ENCODE measurements around the gene EVA1A.

Gene EVA1A, protein sequence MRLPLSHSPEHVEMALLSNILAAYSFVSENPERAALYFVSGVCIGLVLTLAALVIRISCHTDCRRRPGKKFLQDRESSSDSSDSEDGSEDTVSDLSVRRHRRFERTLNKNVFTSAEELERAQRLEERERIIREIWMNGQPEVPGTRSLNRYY

DNA sequence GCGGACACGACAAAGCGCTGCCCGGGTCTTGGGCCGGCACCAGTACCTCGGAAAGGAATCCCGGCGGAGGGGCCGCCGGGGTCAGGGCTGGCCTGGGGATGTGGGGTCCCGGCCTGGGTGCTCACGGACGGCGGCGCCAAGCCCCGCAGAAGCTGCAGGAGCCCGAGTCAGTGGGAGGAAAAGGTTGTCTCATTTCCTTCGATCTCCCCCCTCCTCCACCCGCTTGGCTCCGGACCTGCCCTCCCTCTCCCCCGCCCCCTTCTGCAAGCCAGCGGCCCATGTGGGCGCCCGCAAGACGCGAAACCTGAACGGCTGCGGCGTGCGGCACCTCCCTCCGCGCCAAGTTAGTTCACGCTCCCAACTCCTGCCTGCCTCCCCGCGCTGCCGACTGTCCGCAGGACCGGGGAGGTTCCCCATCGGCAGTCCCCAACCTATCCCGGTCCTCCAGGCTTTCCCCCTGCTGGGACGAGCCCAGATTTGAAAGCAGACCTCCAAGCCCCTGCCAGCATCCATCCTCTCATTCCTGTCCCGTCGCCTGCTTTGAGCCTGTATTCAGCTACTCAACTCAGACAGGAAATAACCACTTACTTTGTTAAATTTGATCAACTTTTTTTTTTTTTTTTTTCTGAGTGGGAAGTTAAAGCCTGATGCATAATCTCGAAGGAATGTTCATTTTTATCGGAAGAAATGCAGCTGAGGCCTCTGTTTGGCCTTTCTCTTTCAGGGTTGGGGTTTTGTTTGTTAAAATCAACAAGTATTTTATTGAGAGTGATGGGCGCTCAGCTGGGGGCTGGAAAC, at the start of gene EVA1A:
Gene EVA1A, minus strand, starts transcription at position 172 of the 798 bp plus-strand sequence. CDS start 42,799 bp downstream, outside the sequence.
- peak; percentile 85 for DNase-seq (ENCODE audit: low spot score)

DNA sequence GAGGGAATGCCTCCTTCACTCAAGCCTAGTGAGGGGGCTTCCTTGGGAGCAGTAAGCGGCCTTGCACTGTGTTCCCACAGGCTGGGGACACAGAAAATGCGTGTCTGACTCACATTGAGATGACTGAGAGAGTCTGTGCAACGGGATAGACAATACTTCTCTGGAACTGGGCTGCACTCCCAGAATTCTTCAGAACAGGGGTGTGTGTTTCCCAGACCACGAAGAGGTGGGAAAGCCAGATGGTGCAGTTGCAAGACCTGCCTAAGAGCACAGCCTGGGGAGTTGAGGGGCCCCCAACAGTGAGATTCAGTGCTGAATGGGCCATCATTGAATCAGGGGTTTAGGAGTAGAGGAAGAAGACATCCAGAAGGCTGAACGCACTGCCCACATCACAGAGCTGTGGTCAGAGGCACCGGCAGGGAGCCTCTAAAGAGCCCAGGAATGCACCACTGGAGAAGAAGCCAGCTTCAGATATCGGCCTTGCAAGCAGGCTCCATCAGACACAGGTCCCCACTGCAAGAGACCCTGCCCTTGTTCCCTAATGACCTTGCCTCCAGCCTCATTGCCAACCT, 49.3 kb upstream of the EVA1A start:
- peak; percentile 23 for DNase-seq (ENCODE audit: low spot score)

DNA sequence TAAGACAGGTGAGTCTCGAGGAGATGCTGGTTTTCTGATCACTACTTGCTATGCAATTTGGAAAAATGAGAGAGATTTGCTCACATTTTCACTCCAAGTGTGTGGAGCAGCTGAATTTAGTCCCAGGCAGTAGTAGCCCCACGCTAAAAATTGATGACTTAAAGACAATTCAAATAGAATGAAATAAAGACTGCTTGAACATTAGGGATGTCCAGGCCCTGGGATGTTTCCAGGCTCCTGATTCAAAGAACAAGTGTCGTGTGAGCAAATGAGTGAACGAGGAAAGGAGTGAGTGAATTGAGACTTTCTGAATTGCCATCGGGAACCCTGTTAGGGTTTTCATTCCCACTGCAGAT, 48.6 kb upstream of the EVA1A start:
- no peak for DNase-seq (ENCODE audit: low spot score)

DNA sequence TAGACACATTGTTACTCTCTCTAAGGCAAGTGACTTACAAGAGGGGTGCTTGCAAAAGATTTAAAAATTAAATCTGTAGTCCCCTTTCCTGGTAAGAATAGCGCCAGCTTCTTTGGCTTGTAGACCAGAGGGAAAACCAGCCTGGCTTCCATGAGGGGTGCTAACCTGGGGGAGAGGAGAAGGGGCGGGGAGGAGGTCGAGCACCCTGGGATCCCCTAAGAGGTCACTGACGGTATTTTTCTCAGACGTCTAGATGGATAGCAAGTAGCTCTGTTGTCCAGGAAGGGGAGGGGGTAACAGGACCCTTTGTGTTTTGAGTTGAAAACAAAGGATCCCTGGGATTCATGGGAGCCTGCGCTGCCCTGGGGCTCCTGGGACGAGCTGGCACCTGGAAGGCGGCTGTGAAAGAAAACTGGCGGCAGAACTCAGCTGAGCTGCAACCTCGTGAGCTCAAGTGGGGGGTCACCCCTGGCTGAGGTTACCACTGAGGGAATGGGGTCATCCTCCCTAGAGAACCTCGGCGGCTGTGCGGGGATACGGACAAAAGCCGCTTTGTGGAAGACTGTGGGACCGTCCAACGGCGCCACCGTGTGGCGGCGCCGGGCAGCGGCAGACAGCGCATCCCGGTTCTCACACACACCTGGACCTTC, 48.1 kb upstream of the EVA1A start:
- DNase-seq (ENCODE audit: low spot score): peak; percentile 75

DNA sequence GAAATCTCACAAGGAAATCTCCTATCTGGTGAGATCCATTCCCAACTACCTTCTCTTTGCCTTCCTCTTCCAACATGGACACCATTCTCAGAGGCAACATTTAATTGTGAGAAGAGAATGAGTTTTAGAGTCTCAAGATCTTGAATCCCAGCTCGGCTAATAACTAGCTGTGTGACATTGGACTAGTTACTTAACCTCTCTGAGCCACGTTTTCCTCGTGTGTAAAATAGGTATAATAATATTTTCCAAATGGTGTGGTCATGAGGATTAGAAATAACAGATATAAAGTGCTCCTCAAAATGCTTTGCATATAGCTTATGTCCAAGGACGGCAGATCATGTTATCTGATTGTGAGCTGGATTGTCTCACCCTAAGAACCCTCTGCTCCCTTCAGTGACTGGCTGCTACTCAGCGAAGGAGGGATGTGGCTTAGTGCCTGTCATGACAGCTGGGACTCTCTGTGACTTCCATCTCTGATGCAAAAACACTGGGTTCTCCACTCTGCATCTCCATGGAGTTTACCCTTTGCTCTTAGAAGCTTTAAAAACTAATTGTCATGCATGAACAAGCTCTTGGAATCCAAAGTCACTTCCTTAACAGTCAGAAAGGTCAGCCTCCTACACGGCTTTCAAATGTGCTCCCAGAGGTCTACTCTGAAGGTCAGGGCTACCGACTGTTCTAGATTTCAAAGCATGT, 47.4 kb upstream of the EVA1A start:
- no peak for DNase-seq (ENCODE audit: low spot score)

DNA sequence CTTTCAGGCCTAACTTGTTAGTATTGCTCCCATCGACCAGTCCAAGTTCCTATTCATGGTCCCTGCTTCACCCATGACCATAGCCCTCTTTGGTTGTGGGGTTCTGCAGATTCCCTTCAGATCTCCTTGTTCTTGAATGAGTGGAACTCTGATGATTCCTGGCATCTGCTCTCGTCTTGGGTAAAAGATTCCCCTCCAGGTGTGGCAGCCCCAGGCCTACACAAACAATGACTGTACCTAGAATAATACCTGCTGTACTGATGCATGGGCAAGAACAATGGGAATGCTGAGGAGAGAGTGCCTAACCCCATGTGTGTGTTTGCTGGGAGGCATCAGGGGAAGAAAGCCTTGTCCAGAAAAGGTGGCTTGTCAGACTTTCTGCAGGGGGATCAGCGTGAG, 46.7 kb upstream of the EVA1A start:
- no peak for DNase-seq (ENCODE audit: low spot score)

DNA sequence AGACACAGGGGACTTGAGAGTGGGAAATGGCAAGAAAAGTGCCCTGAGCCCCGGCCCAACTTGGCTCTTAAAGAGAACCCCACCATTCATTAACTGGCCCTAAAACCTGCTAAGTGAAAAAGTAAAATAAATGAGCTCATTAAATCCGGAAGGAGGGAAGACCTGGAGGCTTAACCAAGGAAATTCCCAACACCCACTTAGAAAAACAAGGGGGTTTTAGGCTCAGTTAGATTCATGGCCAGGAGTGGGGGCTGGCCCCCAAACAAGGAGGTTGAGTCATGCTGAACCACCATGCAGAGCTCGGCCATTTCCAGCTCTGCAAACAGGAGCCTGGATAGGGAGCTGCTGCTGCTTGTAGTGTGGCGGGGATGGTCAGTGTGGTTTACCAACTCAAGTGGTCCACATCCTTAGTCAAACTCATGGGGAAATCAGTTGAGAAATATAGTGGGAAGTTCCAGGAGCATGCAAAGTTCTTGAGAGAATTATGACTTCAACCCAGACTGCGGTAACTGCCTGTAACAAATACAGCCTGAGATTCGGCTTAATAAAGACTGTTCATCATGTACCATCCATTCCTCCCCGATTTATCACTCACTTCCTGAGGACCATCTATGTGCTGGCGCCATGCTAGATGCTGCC, 46.1 kb upstream of the EVA1A start:
- peak; percentile 69 for DNase-seq (ENCODE audit: low spot score)

DNA sequence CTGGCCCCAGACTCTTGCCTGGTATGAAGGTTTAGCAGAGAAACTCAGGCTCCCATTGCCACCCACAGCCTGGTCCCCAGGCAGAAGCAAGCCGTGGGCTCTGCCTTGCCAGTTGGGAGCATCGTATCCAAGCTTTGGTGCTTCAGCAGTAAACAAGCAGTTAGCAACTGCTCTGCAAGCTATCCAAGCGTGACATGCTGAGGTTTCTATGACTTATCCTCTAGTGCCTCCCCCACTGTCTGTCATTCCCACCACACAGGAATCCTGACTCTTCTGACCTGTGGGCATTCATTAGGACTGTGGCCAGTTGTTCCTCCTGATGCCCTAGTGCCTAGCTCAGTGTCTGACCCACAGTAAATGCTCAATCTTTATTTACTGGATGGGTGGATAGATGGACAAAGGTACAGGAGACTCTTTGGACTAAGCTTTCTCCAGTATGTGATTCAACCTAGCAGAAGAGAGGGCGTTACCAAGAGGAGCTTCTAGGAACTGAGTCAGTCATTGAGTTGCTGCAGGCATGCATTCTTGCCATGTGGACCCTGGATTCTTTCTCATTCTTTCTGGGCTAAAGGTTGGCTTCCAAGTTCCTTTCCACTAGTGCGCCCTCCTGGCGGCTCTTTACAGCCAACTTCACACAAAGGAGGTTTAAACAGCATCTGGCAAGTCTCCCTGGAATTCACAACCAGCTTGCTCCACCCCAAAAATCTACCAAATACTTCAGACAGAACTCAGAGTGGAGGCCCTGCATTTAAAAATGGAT, 45.2 kb upstream of the EVA1A start:
- DNase-seq (ENCODE audit: low spot score): peak; percentile 82

DNA sequence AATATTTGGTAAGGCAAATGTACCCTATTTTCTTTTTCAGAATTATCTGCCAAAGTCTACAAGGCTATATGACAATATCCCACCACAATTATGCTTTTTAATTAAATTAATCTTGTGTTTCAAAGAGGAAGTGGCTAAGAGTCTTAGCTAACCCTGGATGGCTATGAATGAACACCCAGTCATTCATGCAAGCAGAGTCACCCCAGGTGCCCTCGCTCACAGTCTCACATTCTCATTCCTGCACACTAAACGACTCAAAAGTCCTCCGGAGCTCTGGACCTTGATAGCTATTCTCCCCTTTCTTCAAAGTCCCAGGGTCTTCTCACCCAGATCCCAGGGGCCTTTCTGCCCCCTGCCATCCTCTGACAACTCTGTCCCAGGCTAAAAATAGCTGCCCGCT, 43.7 kb upstream of the EVA1A start:
- DNase-seq (ENCODE audit: low spot score): peak; percentile 17

DNA sequence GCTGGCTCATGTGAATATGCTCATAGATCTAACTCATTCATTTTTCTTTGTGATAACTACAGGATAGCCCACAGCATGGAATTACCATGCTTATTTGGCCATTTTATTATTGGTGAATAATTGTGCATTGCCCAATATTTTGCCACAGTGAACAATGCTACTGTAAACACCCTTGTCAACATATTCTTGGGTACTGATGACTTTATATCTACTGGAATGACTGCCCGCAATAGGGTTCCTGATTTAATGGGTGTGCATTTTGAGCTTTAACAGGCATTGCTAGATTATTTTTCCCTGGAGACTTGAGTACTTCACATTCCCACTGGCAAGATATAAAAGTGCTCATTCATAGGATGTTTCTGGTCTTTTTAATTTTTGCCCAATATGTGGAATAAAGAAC, 42.7 kb upstream of the EVA1A start:
- peak; percentile 9 for DNase-seq (ENCODE audit: low spot score)

DNA sequence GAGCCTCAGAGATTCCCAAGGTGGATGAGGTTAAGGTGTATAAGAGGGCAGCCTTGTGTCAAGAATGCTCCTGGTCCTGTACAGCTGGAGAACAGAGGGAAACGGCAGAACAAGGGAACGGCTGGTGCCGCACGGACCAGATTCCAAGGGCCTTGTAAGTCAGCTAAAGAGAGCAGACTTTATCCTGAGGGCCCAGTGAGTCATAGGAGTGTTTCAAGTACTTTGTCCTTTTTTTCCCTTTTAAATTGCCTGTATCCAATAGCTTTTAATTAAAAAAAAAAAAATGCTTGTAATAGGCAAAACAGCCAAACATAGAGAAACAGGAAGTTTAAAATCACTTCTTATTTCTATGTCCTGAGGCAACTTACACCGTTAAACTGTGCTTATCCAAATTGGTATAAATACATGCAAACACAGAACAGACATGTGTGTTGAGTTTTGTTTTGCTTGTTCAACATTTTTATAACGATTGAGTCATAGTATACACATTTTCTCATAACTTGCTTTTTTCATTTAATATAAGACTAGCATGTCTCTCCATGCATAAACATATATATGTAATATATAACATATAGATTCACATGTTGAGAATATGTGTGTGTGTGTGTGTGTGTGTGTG, 42.1 kb upstream of the EVA1A start:
- peak; percentile 77 for DNase-seq (ENCODE audit: low spot score)

DNA sequence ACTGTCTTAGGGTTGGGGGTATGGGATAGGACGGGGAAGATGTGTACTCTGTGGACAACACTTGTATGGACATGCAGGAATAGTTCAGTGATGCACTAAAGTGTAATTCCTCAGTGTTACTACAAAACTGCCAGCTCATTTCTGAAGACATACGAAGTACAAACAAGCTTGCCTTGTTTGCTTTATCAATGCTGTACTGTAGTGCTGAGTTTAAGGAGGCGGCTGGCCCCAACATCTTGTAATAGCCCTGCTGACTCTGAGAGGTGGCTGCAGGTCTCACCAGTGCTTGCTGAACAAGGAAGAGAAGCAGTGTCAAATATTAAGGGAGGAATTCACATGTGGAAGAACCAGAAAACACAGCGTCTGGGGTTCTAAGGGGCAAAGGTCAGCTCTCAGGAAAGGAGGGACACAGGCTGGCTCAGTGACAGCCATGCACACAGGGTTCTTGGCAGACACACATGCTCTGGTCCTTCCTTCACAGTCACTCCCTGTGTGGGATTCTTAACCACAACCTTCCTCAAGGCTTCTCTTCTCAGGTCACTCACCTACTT, 39.8 kb upstream of the EVA1A start:
- DNase-seq (ENCODE audit: low spot score): no peak

DNA sequence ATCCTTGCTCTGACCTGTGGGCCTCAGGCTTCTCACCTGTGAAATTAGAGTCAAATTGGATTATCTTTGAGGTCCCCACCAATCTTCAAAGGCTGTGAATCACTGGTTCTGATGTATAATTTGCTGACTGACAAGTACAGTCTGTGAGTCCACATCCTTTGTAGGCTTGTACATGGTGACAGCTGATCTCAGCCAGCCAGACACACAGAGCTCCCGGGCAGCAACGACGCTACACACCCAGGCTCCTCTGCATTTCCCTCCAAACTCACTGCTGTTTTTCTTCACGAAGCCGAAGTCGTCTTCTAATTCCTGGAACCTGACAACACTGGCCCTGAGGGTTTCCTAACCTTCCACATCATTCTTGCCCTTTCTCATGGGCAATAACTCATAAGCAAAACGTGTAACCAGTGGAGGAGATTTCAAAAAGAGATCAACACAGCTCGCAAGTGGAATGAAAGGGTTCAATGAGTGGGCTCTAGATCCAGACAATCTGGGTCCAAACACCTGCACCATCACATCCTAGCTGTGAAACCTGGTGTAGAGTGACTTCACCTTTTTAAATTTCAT, 37.9 kb upstream of the EVA1A start:
- DNase-seq (ENCODE audit: low spot score): no peak

DNA sequence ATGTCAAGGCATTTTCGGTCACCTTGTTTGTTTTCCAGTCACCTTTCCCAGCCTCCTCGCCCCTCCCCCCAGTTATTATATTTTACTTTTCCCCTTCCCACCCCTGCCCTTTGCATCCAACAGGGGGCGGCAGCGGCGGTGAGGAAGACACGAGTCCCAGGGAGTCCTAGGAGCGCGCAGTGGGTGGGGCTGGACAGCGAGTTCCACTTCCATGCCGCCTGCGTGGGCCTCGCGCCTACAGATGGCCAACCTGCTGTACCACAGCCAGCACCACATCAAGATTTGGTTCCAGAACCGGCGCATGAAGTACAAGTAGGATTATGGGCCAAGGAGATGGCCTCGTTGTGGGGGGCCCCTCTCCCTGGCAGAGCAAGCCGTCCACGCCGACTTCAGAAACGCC, 37.2 kb upstream of the EVA1A start:
- no peak for DNase-seq (ENCODE audit: low spot score)

DNA sequence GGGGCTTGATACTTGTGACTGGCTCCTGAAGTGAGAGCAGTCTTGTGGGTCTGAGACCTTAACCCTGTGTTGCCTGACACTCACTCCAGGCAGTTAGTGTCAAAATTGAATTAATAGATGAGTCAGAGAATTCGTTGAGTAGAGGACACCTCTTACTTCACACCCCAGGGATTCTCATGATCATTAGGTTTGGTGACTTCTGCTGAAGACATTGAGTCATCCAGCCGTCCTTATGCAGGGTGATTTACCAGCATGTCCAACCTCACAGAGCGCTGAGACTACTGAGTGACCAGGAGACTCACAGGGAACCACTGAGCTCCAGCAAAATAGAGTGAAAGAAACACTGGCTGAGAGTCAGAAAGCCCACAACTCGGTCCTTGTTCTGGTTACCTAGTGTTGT, 36.0 kb upstream of the EVA1A start:
- DNase-seq (ENCODE audit: low spot score): no peak

DNA sequence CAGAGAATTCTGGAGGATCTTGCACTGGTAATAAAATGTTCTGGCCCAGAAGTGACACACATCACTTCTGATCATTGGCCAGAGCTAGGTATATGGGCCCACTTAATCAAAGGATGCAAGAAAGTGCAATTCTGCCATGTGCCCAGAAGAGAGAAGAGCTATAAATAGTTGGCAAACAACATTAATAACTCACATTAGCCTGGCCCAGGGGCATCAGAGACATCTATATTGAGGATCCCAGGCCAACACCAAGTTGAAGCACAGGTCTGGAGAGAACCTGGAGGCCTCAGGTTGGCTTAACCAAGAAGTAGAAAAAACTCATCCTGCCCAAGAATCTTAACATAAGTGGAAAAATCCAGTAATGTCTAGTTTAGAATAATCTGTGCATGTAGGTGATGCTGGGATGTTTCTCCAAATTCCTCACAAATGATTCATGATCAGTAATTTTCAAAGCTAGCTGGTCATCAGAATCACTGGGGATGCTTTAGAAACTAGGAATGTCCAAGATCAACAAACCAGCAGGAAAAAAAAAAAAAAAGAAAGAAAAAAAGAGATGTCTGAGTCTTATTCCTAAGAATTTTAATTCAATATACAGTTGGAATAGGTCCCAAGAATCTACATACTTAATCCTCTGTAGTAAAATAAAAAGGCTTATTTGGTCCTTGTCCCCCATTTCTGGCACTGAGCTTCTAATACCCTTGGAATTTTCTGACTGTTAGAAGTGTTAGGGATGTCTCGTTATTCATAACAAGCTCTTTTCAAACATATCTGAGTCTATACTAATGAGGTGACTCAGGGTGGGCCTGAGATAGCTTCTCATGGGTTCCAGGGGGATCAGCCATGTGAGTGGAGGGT, 35.0 kb upstream of the EVA1A start:
- DNase-seq (ENCODE audit: low spot score): peak; percentile 61

DNA sequence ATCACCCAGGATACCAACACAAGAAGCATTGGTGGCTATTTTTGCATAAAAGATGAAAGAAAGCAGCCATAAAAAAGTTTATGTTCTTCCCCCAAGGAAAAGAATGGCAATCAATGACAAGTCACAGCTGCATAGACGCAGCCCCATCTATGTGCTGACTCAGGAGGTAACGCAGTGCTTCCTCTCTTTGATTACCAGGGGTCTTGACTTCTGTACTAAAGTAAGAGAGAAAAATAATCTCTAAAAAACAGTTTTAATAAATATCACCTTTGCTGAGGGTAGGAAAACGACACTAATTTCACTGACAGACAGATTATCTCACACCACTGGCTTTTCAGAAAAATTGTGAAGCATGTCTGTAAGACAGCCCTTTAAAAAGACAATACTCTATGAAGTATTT, 33.9 kb upstream of the EVA1A start:
- no peak for DNase-seq (ENCODE audit: low spot score)

DNA sequence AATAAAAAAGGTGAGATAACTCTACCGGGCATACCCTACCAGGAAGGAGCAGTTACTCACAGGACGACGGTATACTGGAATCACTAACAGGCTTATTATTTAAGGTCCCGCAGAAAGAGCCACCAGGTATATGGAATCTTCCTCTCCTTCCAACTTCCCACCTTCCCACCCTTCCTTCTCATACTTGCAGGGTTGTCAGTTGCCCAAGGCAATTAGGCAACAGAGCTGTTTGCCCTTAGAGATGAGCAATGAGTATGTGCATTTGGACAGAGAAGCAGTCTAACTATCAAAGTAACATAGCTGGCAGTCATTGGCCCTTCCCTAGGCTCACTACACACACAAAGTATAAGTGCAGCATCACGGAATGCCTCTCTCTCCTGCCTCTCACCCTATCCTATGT, 32.1 kb upstream of the EVA1A start:
- no peak for DNase-seq (ENCODE audit: low spot score)

DNA sequence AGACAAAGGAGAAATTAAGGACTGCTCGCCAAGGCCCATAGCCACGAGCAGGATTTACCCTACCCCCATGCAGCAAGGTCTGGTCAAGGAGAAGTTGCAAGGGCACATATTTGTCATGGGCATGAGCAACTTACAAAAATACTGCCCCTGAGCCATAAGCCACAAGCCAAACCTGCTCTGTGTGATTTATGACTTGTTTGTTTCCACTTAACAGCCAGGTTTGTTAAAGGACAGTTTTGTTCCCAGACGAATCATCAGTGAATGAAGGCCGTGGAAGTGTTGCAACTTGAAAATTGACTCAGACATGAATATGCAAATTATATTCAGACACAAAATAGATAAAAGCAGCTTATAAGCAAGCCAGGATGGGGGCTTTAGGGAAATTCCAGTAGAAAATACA, 31.3 kb upstream of the EVA1A start:
- DNase-seq (ENCODE audit: low spot score): peak; percentile 28
